ENCODE results near the gene CNTN5.

CNTN5 gene

GRCh38 chr11:100119176-100119575 is 1098.4 kb downstream of the CNTN5 start:
- TF ChIP-seq CTCF (IDR thresholded peaks at IDR 0.05; ENCODE audit: poor library complexity, severe bottlenecking), result no peak
- ATAC-seq (ENCODE audit: low read depth) (no peak), DNase-seq (ENCODE audit: low spot score) (no peak)
- Histone ChIP-seq H3K36me3 (ENCODE audit: low read depth) (no peaks in the 10 kb centered on the region), H3K4me1 (ENCODE audit: insufficient read depth, poor library complexity, severe bottlenecking) (no peaks in the 10 kb centered on the region), H3K27ac (ENCODE audit: poor library complexity, severe bottlenecking) (no peak overlapping the region), H3K4me3 (ENCODE audit: severe bottlenecking) (no peak overlapping the region), H3K9me3 (ENCODE audit: severe bottlenecking) (no peaks in the 10 kb centered on the region), H3K27me3 (ENCODE audit: insufficient read depth, poor library complexity, severe bottlenecking) (no peaks in the 10 kb centered on the region)

DNA sequence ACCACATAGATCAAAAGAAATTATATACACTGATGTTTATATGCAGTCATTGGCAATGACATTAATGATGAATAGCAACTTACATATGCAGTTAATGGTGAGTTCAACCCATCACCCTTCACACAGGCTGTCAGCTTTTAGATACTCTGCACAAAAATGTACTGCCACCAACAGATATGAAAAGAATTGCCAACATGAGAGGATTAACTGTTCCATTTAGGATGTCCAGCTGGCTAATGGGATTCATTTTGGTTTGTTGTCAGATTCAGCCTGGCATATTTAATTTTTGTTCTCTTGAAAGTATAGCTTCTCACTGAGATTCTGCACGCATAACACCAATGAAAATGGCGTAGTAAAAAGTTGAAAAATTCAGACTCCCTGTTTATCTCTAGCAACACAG is 1112.4 kb downstream of the CNTN5 start:
- no peaks in the 10 kb centered on the region for H3K4me1 ChIP-seq (ENCODE audit: insufficient read depth, poor library complexity, severe bottlenecking)
- no peak overlapping the region for H3K27ac ChIP-seq (ENCODE audit: poor library complexity, severe bottlenecking)
- no peak overlapping the region for H3K4me3 ChIP-seq (ENCODE audit: severe bottlenecking)
- DNase-seq (ENCODE audit: low spot score) (no peak), ATAC-seq (ENCODE audit: low read depth) (no peak)
- no peak for TF ChIP-seq CTCF (IDR thresholded peaks at IDR 0.05; ENCODE audit: poor library complexity, severe bottlenecking)
- no peaks in the 10 kb centered on the region for H3K9me3 ChIP-seq (ENCODE audit: severe bottlenecking)
- no peaks in the 10 kb centered on the region for H3K27me3 ChIP-seq (ENCODE audit: insufficient read depth, poor library complexity, severe bottlenecking)
- no peaks in the 10 kb centered on the region for H3K36me3 ChIP-seq (ENCODE audit: low read depth)

- H3K4me1 ChIP-seq (ENCODE audit: insufficient read depth, poor library complexity, severe bottlenecking), result no peaks in the 10 kb centered on the region
- peaks cover 4% of the 10 kb centered on the region for H3K27me3 ChIP-seq (ENCODE audit: insufficient read depth, poor library complexity, severe bottlenecking)
- no peak for TF ChIP-seq CTCF (IDR thresholded peaks at IDR 0.05; ENCODE audit: poor library complexity, severe bottlenecking)
- no peak overlapping the region for H3K27ac ChIP-seq (ENCODE audit: poor library complexity, severe bottlenecking)
- no peak overlapping the region for H3K4me3 ChIP-seq (ENCODE audit: severe bottlenecking)
- no peak for ATAC-seq (ENCODE audit: low read depth)
- H3K36me3 ChIP-seq (ENCODE audit: low read depth), result no peaks in the 10 kb centered on the region
- no peaks in the 10 kb centered on the region for H3K9me3 ChIP-seq (ENCODE audit: severe bottlenecking)
- DNase-seq (ENCODE audit: low spot score), result no peak
Observed at GRCh38 chr11:100141201-100141600, 1120.5 kb downstream of the CNTN5 start.

GRCh38 chr11:100151944-100152343 is 1131.2 kb downstream of the CNTN5 start:
- H3K4me3 ChIP-seq (ENCODE audit: severe bottlenecking), result no peak overlapping the region
- no peak for TF ChIP-seq CTCF (IDR thresholded peaks at IDR 0.05; ENCODE audit: poor library complexity, severe bottlenecking)

GRCh38 chr11:100152766-100153165 is 1132.0 kb downstream of the CNTN5 start:
- Histone ChIP-seq H3K4me1 (ENCODE audit: insufficient read depth, poor library complexity, severe bottlenecking) (peaks cover 4% of the 10 kb centered on the region), H3K9me3 (ENCODE audit: severe bottlenecking) (no peaks in the 10 kb centered on the region), H3K36me3 (ENCODE audit: low read depth) (no peaks in the 10 kb centered on the region), H3K4me3 (ENCODE audit: severe bottlenecking) (no peak overlapping the region), H3K27ac (ENCODE audit: poor library complexity, severe bottlenecking) (no peak overlapping the region), H3K27me3 (ENCODE audit: insufficient read depth, poor library complexity, severe bottlenecking) (peaks cover 15% of the 10 kb centered on the region)
- no peak for TF ChIP-seq CTCF (IDR thresholded peaks at IDR 0.05; ENCODE audit: poor library complexity, severe bottlenecking)
- peak; percentile 21; the same call in 1 of the 3 replicates for ATAC-seq (ENCODE audit: low read depth)
- DNase-seq (ENCODE audit: low spot score), result no peak

More at GRCh38 chr11:100151944-100152343, 1131.2 kb downstream of the CNTN5 start:
- ATAC-seq (ENCODE audit: low read depth) (no peak), DNase-seq (ENCODE audit: low spot score) (no peak)
- Histone ChIP-seq H3K9me3 (ENCODE audit: severe bottlenecking) (no peaks in the 10 kb centered on the region), H3K27me3 (ENCODE audit: insufficient read depth, poor library complexity, severe bottlenecking) (peaks cover 15% of the 10 kb centered on the region), H3K4me1 (ENCODE audit: insufficient read depth, poor library complexity, severe bottlenecking) (peaks cover 4% of the 10 kb centered on the region), H3K27ac (ENCODE audit: poor library complexity, severe bottlenecking) (no peak overlapping the region), H3K36me3 (ENCODE audit: low read depth) (no peaks in the 10 kb centered on the region)
